ENCODE measurements around the gene FKBP9.
A peak's percentile ranks its signal among the peaks of the same experiment; 100 is the strongest.
"Not testable (repeated sequence)": the region's sequence is repeated elsewhere in the genome, so short reads cannot be mapped to it uniquely, and the experiment has no call there.

FKBP9 gene

GRCh38 chr7:32952876-32953275 is 4.4 kb upstream of the FKBP9 start:
- no peak for DNase-seq (ENCODE audit: extremely low read depth, low read depth)
- TF ChIP-seq, protein P1, sequence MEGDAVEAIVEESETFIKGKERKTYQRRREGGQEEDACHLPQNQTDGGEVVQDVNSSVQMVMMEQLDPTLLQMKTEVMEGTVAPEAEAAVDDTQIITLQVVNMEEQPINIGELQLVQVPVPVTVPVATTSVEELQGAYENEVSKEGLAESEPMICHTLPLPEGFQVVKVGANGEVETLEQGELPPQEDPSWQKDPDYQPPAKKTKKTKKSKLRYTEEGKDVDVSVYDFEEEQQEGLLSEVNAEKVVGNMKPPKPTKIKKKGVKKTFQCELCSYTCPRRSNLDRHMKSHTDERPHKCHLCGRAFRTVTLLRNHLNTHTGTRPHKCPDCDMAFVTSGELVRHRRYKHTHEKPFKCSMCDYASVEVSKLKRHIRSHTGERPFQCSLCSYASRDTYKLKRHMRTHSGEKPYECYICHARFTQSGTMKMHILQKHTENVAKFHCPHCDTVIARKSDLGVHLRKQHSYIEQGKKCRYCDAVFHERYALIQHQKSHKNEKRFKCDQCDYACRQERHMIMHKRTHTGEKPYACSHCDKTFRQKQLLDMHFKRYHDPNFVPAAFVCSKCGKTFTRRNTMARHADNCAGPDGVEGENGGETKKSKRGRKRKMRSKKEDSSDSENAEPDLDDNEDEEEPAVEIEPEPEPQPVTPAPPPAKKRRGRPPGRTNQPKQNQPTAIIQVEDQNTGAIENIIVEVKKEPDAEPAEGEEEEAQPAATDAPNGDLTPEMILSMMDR (IDR thresholded peaks at IDR 0.05; ENCODE audit: low read depth, low read length, missing control alignments) = no peak
- H3K4me3 ChIP-seq (replicated peaks; ENCODE audit: low read depth, low read length) = no peak overlapping the region

- TF ChIP-seq, protein P1 (IDR thresholded peaks at IDR 0.05; ENCODE audit: low read depth, low read length, missing control alignments) = no peak
- DNase-seq (ENCODE audit: extremely low read depth, low read depth) = no peak
- H3K4me3 ChIP-seq (replicated peaks; ENCODE audit: low read depth, low read length) = peak overlapping the region; percentile 86
Observed at GRCh38 chr7:32958046-32959025, 1.1 kb downstream of the FKBP9 start.

- not testable (repeated sequence) for DNase-seq (ENCODE audit: extremely low read depth, low read depth); H3K4me3 ChIP-seq (replicated peaks; ENCODE audit: low read depth, low read length)
Observed at GRCh38 chr7:32963880-32964301, 6.7 kb downstream of the FKBP9 start.

- TF ChIP-seq, protein P1 (IDR thresholded peaks at IDR 0.05; ENCODE audit: low read depth, low read length, missing control alignments) = peak; percentile 22
- H3K4me3 ChIP-seq (replicated peaks; ENCODE audit: low read depth, low read length); DNase-seq (ENCODE audit: extremely low read depth, low read depth): not testable (repeated sequence)
Observed at GRCh38 chr7:32964461-32965159, 7.4 kb downstream of the FKBP9 start.

DNA sequence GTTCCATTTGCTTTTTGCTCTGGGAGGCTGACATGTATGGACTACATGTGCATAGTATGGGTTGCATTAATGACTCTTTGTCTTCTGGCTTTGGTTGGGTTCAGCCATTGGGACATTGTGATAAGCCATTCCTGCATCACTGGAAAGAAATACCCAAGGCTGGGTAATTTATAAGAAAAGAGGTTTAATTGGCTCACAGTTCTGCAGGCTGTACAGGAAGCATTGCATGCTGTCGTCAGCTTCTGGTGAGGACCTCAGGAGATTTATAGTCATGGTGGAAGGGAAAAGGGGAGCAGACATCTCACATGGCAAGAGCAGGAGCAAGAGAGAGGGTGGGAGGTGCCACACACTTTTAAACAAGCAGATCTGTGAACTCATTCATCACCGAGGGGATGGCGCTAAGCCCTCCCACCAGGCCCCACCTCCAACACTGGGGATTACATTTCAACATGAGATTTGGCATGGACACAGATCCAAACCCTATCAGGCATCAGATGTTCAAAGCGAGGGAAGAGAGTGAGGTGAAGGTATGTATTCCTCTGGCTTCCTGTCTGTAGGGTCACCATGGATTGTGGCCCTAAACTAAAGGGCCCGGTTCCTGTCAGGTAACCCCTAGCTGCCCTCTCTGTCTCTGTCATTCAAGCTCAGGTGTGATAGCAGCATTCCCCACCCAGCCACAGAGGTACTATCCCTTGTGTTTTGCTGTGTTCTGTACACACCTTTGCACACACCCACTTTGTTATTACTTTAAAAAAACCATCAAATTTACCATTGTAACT is 9.4 kb downstream of the FKBP9 start:
- H3K4me3 ChIP-seq (replicated peaks; ENCODE audit: low read depth, low read length) = not testable (repeated sequence)

GRCh38 chr7:32967268-32967582 is 10.0 kb downstream of the FKBP9 start:
- DNase-seq (ENCODE audit: extremely low read depth, low read depth); H3K4me3 ChIP-seq (replicated peaks; ENCODE audit: low read depth, low read length): not testable (repeated sequence)

More for the DNA sequence above, 9.4 kb downstream of the FKBP9 start:
- not testable (repeated sequence) for DNase-seq (ENCODE audit: extremely low read depth, low read depth)

DNA sequence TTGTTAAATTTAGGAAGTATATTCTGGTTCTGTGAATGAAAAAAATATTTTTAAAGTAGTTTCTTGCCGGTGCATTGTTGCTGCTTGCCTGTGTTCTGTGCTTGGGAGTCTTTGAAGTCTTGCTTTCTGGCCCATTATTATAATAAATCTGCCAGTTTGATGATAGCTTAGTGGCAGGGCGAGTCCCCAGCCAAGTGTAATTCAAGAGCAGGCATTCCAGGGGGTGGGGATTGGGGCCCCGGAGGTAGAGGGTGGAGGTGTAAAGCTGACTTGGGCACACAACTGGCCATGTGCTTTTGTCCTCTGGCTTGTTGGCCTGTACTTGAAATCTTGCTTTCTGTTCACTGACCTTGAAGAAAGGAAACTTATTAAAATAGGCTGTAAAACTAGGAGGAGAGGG is 14.7 kb downstream of the FKBP9 start:
- not testable (repeated sequence) for H3K4me3 ChIP-seq (replicated peaks; ENCODE audit: low read depth, low read length); DNase-seq (ENCODE audit: extremely low read depth, low read depth)

- H3K4me3 ChIP-seq (replicated peaks; ENCODE audit: low read depth, low read length); DNase-seq (ENCODE audit: extremely low read depth, low read depth): not testable (repeated sequence)
Observed at GRCh38 chr7:32977159-32977558, 19.9 kb downstream of the FKBP9 start.

DNA sequence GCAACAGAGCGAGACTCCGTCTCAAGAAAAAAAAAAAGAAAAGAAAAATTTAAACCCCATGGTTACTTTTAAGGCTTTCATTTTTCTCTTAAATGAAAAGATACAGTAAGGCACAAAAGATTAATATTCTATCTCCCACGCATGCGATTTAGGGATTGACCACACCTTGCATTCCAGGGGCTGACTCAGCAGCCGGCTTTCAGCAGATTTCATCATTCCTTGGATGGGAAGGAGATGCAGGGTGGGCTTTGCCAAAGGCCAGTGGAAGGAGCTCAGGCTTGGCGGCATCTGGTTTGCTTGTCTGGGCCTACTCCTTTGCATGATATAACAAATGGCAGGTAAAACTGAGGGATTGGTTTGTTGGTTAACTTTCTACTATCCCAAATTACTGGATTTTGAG is 22.0 kb downstream of the FKBP9 start:
- H3K4me3 ChIP-seq (replicated peaks; ENCODE audit: low read depth, low read length); DNase-seq (ENCODE audit: extremely low read depth, low read depth): not testable (repeated sequence)

- not testable (repeated sequence) for DNase-seq (ENCODE audit: extremely low read depth, low read depth); H3K4me3 ChIP-seq (replicated peaks; ENCODE audit: low read depth, low read length)
Observed at GRCh38 chr7:32979902-32980301, 22.7 kb downstream of the FKBP9 start.

- not testable (repeated sequence) for H3K4me3 ChIP-seq (replicated peaks; ENCODE audit: low read depth, low read length); DNase-seq (ENCODE audit: extremely low read depth, low read depth)
Observed at GRCh38 chr7:32988148-32988547, 30.9 kb downstream of the FKBP9 start.

DNA sequence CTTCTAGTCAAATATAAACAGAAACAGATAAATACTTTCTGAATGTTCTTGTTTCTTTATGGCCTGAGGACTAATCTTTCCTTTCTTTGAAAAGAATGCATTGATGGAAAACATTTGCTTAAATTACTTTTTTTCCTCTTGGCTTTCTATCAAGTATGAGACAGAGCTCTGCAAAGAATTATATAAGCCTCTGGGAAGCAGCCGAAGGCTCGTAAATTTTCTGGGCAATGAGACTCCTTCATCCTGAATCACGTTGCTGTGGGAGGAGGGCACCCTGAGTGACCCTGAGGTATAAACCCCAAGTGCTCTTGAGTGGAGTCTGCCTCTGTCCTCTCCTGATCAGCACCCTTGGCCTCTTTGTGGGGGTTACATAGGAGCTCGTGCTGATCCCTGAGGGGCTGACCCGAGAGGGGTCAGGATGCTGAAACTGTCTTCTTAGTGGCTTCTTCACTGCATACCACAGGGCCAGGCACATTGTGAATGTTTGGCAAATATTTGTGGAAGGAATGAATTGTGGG is 33.9 kb downstream of the FKBP9 start:
- H3K4me3 ChIP-seq (replicated peaks; ENCODE audit: low read depth, low read length) = not testable (repeated sequence)
- DNase-seq (ENCODE audit: extremely low read depth, low read depth) = peak; percentile 59

DNA sequence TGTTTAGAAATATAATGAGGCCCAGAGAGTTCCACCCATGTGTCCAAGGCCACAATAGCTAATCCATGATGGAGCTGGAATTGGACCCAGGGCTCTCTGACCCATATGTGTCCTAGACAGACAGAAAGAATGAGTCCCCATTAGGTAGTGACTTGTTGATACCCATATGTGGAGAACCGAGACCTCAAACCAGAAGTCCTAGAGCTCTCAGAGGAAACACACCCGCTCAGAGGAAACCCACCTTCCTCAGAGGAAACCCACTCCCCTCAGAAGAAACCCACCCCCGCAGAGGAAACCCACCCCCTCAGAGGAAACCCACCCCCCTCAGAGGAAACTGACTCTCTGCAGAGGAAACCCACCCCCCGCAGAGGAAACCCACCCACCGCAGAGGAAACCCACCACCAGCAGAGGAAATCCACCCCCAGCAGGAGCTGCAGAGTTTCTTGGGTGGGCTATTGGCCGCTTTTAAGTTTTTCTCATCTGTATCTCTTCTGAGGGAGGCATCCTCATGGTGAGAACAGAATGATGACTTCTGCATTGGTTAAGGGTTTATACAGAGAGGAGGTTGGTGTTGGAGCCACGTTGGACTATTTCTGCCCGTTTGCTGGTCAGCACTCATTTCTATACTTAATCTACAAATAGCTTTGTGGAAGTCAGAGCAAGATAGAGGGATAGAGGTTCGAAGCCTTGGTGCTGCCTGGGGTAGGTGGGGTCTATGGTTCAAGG is 34.9 kb downstream of the FKBP9 start:
- DNase-seq (ENCODE audit: extremely low read depth, low read depth) = not testable (repeated sequence)

More for the DNA sequence above, 34.9 kb downstream of the FKBP9 start:
- H3K4me3 ChIP-seq (replicated peaks; ENCODE audit: low read depth, low read length) = not testable (repeated sequence)
